SK-N-SH (cell line): ENCODE measurements around the gene TNRC6A. TPM values are rescaled to one million over a fixed set of nuclear protein-coding genes. Genes with fewer than 3 reads are reported as not detected.

Experiments
- CTCF ChIA-PET: fragments of 300-600, 350-600 bp; formaldehyde crosslinking; extraction: SDS; loops from one replicate; lab custom pipeline; 2021; lab: Yijun Ruan, JAX
- POLR2A ChIA-PET: fragments of 350-600 bp; sonication (Branson Sonifier 250); formaldehyde crosslinking; extraction: SDS; loops from one replicate; lab custom pipeline; 2020; ENCODE audit warnings: antibody characterized with exemption, inconsistent platforms; lab: Yijun Ruan, JAX
- DNase-seq: peaks from one replicate; pipeline ENCODE4 v3.0.0; 2012
- H2AFZ ChIP-seq: fragments of 200-600 bp; sonication (generic); 2 replicates; pipeline ENCODE4 v1.8.1; 2016; ENCODE audit warnings: antibody characterized with exemption, mild to moderate bottlenecking, low read depth
- H3F3A ChIP-seq: fragments of 200-600 bp; sonication (generic); replicated peaks from 2 replicates; pipeline ENCODE3; 2016; ENCODE audit warnings: antibody characterized with exemption, mild to moderate bottlenecking; ENCODE audit not compliant: insufficient read depth
- H3K27ac ChIP-seq, 2 experiments: fragments of 200-500 bp in 1 of 2; fragments of 200-600 bp in 1 of 2; sonication (Bioruptor generic) in 1 of 2; sonication (generic), shearing (Covaris generic) in 1 of 2; 2 replicates each; pipeline versions ENCODE4 v1.5.1 to v1.6.1; 2014 to 2016; ENCODE audit warnings: low read depth in 2 of 2, inconsistent platforms in 1 of 2, low read length in 1 of 2, mild to moderate bottlenecking in 1 of 2, mixed read lengths in 1 of 2
- H3K27me3 ChIP-seq: fragments of 200-600 bp; sonication (generic), shearing (Covaris generic); 2 replicates; pipeline ENCODE4 v1.6.1; 2016; ENCODE audit warnings: mixed run types; ENCODE audit not compliant: insufficient read depth
- H3K36me3 ChIP-seq, 2 experiments: fragments of 200-500 bp in 1 of 2; fragments of 200-600 bp in 1 of 2; sonication (Bioruptor generic) in 1 of 2; sonication (generic) in 1 of 2; replicated peaks in 1 of 2; 2 replicates each; pipeline versions ENCODE3 to v1.5.1; 2014 to 2016; ENCODE audit warnings: low read length in 1 of 2, mild to moderate bottlenecking in 1 of 2; ENCODE audit not compliant: insufficient read depth in 2 of 2, control insufficient read depth in 1 of 2
- H3K4me1 ChIP-seq, 2 experiments: fragments of 200-500 bp in 1 of 2; fragments of 200-600 bp in 1 of 2; sonication (Bioruptor generic) in 1 of 2; sonication (generic), shearing (Covaris generic) in 1 of 2; 2 replicates each; pipeline versions ENCODE4 v1.5.1 to v1.6.1; 2014 to 2016; ENCODE audit warnings: low read depth in 1 of 2, low read length in 1 of 2, mixed run types in 1 of 2; ENCODE audit not compliant: insufficient read depth in 2 of 2, control insufficient read depth in 1 of 2
- H3K4me2 ChIP-seq: fragments of 200-600 bp; sonication (generic), shearing (Covaris generic); 2 replicates; pipeline ENCODE4 v1.6.1; 2017; ENCODE audit warnings: mixed run types
- H3K4me3 ChIP-seq, 2 experiments: fragments of 200-500 bp in 1 of 2; fragments of 200-600 bp in 1 of 2; sonication (Bioruptor generic) in 1 of 2; sonication (generic), shearing (Covaris generic) in 1 of 2; 2 replicates each; pipeline versions ENCODE4 v1.5.1 to v1.8.1; 2014 to 2016; ENCODE audit warnings: low read depth in 2 of 2, inconsistent platforms in 1 of 2, low read length in 1 of 2, mild to moderate bottlenecking in 1 of 2, mixed read lengths in 1 of 2, moderate library complexity in 1 of 2
- H3K79me2 ChIP-seq: fragments of 200-600 bp; sonication (generic); 2 replicates; pipeline ENCODE4 v1.8.1; 2017; ENCODE audit warnings: mild to moderate bottlenecking; ENCODE audit not compliant: insufficient read depth
- H3K9ac ChIP-seq: fragments of 200-600 bp; sonication (generic); 2 replicates; pipeline ENCODE4 v1.6.1; 2017; ENCODE audit warnings: mixed run types
- H3K9me2 ChIP-seq: fragments of 200-600 bp; sonication (generic); 2 replicates; pipeline ENCODE4 v1.6.1; 2017; ENCODE audit warnings: mixed run types
- H3K9me3 ChIP-seq: fragments of 200-600 bp; sonication (generic); 2 replicates; pipeline ENCODE4 v1.6.1; 2017; ENCODE audit warnings: mixed run types, mild to moderate bottlenecking, moderate library complexity
- H4K20me1 ChIP-seq: fragments of 200-600 bp; sonication (generic); 2 replicates; pipeline ENCODE4 v1.6.1; 2017; ENCODE audit warnings: mild to moderate bottlenecking, mixed run types; ENCODE audit not compliant: insufficient read depth
- CHD2 ChIP-seq: fragments of 150-350 bp; IDR thresholded peaks from 2 replicates; pipeline ENCODE4 v1.6.1; 2018; ENCODE audit warnings: low read length; ENCODE audit not compliant: partially characterized antibody
- ELF1 ChIP-seq: IDR thresholded peaks from 2 replicates; pipeline ENCODE4 v1.4.0; 2012
- EP300 ChIP-seq, 2 experiments: IDR thresholded peaks; 2 replicates each; pipeline versions ENCODE4 v1.4.0 to v1.6.1; 2012; ENCODE audit warnings: borderline replicate concordance in 1 of 2, low read depth in 1 of 2, low read length in 1 of 2
- FOSL2 ChIP-seq: IDR thresholded peaks from 2 replicates; pipeline ENCODE4 v1.4.0; 2012; ENCODE audit warnings: low read depth, mild to moderate bottlenecking, moderate library complexity, borderline replicate concordance
- GATA2 ChIP-seq: sonication (generic); formaldehyde crosslinking; IDR thresholded peaks from 2 replicates; pipeline ENCODE4 v1.5.0; 2020; ENCODE audit warnings: mild to moderate bottlenecking, missing genetic modification reagents
- NFIC ChIP-seq: IDR thresholded peaks from 2 replicates; pipeline ENCODE4 v1.4.0; 2012; ENCODE audit warnings: borderline replicate concordance
- NRF1 ChIP-seq: IDR thresholded peaks from 2 replicates; pipeline ENCODE4 v1.6.1; 2012; ENCODE audit warnings: low read depth, mild to moderate bottlenecking, low read length
- PBX3 ChIP-seq: IDR thresholded peaks from 2 replicates; pipeline ENCODE4; 2012
- POLR2AphosphoS5 ChIP-seq: IDR thresholded peaks from 2 replicates; pipeline ENCODE4 v1.6.1; 2012; ENCODE audit warnings: low read depth, low read length
- RCOR1 ChIP-seq: fragments of 150-350 bp; IDR thresholded peaks from 2 replicates; pipeline ENCODE4 v1.6.1; 2017; ENCODE audit warnings: antibody characterized with exemption, low read length
- REST ChIP-seq: IDR thresholded peaks from 2 replicates; pipeline ENCODE4 v1.6.1; 2012; ENCODE audit warnings: mild to moderate bottlenecking, low read depth, low read length, moderate library complexity
- RXRA ChIP-seq: IDR thresholded peaks from 2 replicates; pipeline ENCODE4 v1.4.0; 2012; ENCODE audit warnings: low read depth, mild to moderate bottlenecking, borderline replicate concordance
- SMC3 ChIP-seq: IDR thresholded peaks from 2 replicates; pipeline ENCODE4 v1.6.1; 2012; ENCODE audit warnings: low read depth, low read length, improper control_type of control experiment
- TAF1 ChIP-seq: IDR thresholded peaks from 2 replicates; pipeline ENCODE4 v1.6.1; 2012; ENCODE audit warnings: low read depth, mild to moderate bottlenecking, low read length, moderate library complexity, borderline replicate concordance
- USF2 ChIP-seq: fragments of 150-350 bp; IDR thresholded peaks from 2 replicates; pipeline ENCODE4 v1.6.1; 2017; ENCODE audit warnings: antibody characterized with exemption, low read length, low read depth, borderline replicate concordance
- WGBS: methylation state at CpG from one replicate; pipeline ENCODE4 v1.1.6; 2017; ENCODE audit warnings: low lambda C conversion rate; 5-methylcytosine and 5-hydroxymethylcytosine counted together
- polyA plus RNA-seq, 3 experiments: library from polyadenylated mRNA; depleted of rRNA; stranded (reverse); fragments of >200 nt; gene quantifications; 2 replicates each; pipeline ENCODE4 v1.2.3, GENCODE V29; 2012
- TF ChIP-seq, protein P1 (sequence below): IDR thresholded peaks from 2 replicates; pipeline ENCODE4 v1.4.0; 2012; ENCODE audit warnings: low read depth, borderline replicate concordance

Gene TNRC6A
- polyA plus RNA-seq, 1 of the 3 experiments (the other 2 are of a cell fraction), result 32.5 TPM

DNA sequence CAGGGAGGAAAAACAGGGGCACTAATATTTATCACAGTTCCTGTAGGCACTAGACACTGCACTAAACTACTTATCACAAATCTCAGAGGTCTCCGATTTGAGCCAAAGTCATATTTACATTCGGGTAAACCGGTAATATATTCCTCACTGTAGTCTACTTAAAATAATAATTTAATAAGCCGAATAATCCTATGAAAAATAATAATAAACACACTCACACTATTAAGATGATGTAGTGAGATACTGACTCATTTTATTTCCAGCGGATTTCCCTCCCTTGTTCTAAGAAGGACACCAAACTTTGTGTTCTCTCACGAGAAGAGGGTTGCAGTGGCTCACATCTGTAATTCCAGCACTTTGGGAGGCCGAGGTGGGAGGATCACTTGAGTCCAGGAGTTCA, 36.6 kb upstream of the TNRC6A start:
- Histone ChIP-seq H3K27ac (no peak overlapping the region), H3K4me1 (peaks cover 0 to 4% of the 10 kb centered on the region in 2 experiments; a peak in 1 of 4 replicates), H3K79me2 (no peaks in the 10 kb centered on the region), H3F3A (no peaks in the 10 kb centered on the region), H4K20me1 (no peaks in the 10 kb centered on the region), H3K27me3 (no peaks in the 10 kb centered on the region), H3K9ac (no peak overlapping the region), H3K9me3 (no peaks in the 10 kb centered on the region), H3K4me3 (no peak overlapping the region), H3K4me2 (no peak overlapping the region), H3K9me2 (no peaks in the 10 kb centered on the region), H3K36me3 (no peaks in the 10 kb centered on the region), H2AFZ (no peak overlapping the region)
- ChIA-PET CTCF (interaction anchor here (0.7 to 1.5 kb wide), 2 partner anchors 86 to 113 kb away, joined by 3 to 4 read pairs; no protein-coding TSS in a partner anchor), POLR2A (no interaction called here)
- TF ChIP-seq REST (no peak), RCOR1 (no peak), GATA2 (CRISPR knock-in tag) (no peak), EP300 (IDR thresholded peaks at IDR 0.05; ENCODE audit: borderline replicate concordance in 1 of 2, low read depth in 1 of 2, low read length in 1 of 2) (no peak), SMC3 (no peak), NFIC (no peak), PBX3 (no peak), NRF1 (no peak), ELF1 (no peak)
- TF ChIP-seq, protein P1, sequence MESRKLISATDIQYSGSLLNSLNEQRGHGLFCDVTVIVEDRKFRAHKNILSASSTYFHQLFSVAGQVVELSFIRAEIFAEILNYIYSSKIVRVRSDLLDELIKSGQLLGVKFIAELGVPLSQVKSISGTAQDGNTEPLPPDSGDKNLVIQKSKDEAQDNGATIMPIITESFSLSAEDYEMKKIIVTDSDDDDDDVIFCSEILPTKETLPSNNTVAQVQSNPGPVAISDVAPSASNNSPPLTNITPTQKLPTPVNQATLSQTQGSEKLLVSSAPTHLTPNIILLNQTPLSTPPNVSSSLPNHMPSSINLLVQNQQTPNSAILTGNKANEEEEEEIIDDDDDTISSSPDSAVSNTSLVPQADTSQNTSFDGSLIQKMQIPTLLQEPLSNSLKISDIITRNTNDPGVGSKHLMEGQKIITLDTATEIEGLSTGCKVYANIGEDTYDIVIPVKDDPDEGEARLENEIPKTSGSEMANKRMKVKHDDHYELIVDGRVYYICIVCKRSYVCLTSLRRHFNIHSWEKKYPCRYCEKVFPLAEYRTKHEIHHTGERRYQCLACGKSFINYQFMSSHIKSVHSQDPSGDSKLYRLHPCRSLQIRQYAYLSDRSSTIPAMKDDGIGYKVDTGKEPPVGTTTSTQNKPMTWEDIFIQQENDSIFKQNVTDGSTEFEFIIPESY, result no peak
- 64% methylated on average over 7 of the region's 7 CpGs for WGBS
- DNase-seq, result no peak

DNA sequence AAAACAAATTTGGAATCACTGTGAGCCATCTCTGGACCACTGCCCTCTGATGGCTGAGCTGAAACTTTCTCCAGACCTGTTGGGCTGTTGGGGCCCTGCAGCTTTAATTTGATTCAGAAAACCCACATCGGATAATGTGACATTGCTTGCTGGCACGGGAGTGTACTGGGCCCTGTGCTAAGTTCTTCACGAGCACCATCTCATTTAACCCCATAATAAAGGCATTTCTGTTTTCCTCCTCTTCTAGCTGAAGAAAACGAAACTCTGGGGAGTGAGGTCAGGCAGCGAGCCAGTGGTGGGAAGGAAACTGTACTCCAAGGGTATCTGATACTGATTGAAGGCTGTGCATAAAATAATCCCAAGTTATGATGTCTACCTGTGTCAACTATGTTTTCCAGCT, 34.5 kb upstream of the TNRC6A start:
- POLR2A ChIA-PET, result interaction anchor here (0.6 kb wide), 1 partner anchor 144 kb away, joined by 3 read pairs; no protein-coding TSS in a partner anchor
- Histone ChIP-seq H2AFZ (no peak overlapping the region), H3K9me2 (no peaks in the 10 kb centered on the region)
- TF ChIP-seq RXRA (no peak), POLR2AphosphoS5 (no peak), REST (no peak), CHD2 (no peak), USF2 (no peak), FOSL2 (no peak), TAF1 (no peak), SMC3 (no peak), RCOR1 (no peak)

More for the DNA sequence above, 34.5 kb upstream of the TNRC6A start:
- DNase-seq, result no peak
- no peaks in the 10 kb centered on the region for H3K36me3 ChIP-seq
- CTCF ChIA-PET, result interaction anchor here (1.0 to 1.3 kb wide), 5 partner anchors 16 to 178 kb away, joined by 3 to 5 read pairs (median 3); no protein-coding TSS in a partner anchor
- H4K20me1 ChIP-seq, result no peaks in the 10 kb centered on the region
- H3K9me3 ChIP-seq, result no peaks in the 10 kb centered on the region
- H3K79me2 ChIP-seq, result no peaks in the 10 kb centered on the region
- H3K27ac ChIP-seq, result no peak overlapping the region
- WGBS, result 92% methylated on average over 5 of the region's 5 CpGs
- H3K4me1 ChIP-seq, result no peaks in the 10 kb centered on the region
- no peak overlapping the region for H3K4me2 ChIP-seq
- no peaks in the 10 kb centered on the region for H3F3A ChIP-seq
- no peak overlapping the region for H3K9ac ChIP-seq
- no peak overlapping the region for H3K4me3 ChIP-seq
- H3K27me3 ChIP-seq, result no peaks in the 10 kb centered on the region
